NCI-H2227 (cell line): ENCODE measurements around the gene MS4A6E.
"Not testable (repeated sequence)": the region's sequence is repeated elsewhere in the genome, so short reads cannot be mapped to it uniquely, and the experiment has no call there.

Experiments
- DNase-seq: peaks from one replicate; lab custom pipeline; 2025; ENCODE audit not compliant: unreplicated experiment; lab: John Stamatoyannopoulos, UW

Gene MS4A6E

DNA sequence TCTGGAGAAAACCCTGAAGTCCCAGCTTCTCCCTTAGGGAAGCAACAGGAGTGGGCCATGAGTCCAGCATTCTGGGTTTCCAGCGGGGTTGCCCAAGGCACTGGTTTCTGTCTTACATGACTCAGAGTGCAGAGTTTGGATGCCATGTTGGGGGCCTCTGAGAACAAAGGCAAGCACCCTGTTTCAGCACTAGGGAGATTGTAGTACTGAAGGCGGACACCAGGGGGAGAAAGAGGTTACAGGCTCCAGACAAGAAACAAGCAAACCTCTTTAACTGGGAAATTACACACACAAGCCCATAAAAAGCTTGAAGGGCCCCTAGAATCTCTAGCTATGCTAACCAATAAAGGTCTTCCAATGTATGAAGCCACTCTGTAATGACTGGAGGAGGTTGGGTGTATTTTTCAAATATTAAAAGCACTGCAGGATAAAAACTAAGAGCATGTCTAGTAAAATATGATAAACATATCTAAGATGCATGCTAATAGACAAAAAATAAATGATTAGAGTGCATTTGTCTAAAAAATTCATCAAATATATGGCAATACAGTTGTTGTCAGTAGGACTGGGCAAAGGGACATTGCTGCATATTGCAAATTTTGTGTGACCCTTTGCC is 7.1 kb downstream of the MS4A6E start:
- DNase-seq, result no peak

DNA sequence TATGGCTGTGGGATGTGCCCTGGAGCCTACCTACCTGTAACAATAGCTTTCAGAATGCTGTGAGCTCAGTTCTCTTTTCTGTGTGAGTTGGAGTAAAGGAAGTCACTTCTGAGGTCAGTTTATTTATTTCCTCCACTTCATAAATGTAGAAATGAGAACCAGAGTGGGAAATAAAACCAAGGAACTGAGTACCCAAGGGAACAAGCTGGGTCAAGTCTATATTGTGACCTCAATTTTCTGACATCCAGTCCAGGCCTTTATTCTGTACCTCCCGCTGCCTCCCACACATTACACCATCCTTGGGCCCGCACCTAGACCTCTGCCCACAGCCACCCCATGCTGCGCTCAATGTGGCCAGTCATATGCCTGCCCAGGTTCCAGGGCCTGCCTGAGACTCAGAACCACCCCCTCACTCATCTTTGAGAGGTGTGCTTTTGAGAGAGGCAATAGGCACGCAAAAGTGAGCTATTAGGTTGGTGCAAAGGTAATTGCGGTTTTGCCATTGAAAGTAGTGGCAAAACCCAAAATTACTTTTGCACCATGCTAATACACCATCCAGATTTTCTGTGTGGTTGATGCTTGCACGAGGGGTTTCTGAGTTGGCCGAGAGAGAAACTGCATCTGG is 9.8 kb downstream of the MS4A6E start:
- DNase-seq, result no peak

DNA sequence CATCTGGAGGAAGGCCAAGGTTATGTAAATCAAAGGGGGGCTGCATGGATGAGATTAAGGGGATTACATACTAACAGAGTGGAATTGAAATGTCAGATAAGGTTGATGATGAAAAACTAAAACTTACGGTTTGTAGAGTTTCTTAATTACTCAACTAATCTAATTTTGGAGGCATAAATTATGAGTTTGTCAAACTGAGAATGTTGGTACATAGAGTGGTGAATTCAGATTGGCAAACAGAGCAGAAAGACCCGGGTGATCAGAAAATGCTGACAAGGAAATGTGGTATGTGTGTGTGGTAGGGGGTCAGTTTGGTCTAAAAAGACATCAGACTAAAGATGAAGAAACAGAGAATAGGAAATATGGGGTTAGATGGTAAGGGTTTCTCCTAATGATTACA is 11.0 kb downstream of the MS4A6E start:
- no peak for DNase-seq

DNA sequence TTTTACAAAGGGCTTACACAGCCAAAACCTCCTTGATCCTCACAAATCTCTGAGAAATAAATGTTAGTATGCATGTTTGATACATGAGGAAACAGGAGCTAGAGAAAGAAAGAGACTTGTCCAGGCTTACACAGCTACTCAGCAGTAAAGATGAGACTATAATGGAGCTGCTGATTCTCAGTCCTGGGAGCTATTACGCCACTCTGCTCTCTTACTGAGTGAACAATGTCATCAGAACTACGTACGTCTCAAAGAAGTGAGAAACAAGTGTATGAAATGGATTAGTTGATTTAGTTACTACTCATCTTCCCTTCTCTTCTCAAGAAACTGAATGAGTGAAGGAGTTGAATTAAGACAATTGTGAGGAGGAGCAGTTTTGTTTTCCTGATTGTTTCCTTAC is 12.3 kb downstream of the MS4A6E start:
- no peak for DNase-seq

DNA sequence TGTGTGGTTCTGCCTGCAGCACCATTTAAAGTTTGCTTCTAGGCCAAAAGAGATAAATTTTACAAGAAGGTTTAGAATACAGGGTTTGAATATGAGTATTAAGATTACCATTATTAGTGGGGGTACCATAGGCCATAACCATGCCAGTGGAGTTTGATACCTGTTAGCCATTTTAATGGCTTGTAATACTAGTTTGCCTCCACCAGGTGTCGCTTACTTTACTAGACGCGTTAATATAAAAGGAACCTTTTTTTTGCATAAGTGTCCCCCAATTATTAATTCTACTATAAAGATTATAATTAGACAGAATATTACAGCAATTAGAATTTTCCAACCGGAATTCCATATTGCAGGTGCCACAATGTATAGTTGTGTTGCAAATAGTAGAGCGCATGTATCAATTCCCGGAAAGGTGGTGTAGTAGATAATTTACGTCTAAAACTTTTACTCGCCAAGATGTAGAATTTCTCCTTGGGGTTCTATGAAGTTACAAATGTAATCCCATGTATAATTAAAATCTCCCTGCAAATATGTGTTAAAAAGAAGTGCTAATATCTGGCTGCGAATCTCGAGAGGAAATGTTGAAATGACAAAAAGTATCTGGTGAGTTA is 16.1 kb downstream of the MS4A6E start:
- no peak for DNase-seq

DNA sequence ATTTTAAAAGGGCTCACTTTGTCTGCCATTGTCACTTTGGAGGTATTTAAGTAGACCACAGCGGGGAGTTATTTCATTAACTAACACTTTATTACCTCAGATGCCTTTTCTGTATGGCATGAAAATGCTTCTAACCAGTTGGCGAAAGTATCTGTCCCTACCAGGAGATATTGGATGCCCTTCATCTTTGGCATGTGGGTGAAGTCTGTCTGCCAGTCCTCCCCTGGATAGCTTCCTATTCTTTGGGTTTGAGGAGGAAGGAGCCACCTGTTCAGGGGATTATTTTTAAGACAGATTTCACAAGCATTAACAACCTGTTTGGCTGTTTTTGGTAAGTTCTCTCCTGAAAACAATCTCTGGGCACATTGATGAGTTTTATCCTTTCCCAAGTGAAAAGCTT is 17.1 kb downstream of the MS4A6E start:
- no peak for DNase-seq

DNA sequence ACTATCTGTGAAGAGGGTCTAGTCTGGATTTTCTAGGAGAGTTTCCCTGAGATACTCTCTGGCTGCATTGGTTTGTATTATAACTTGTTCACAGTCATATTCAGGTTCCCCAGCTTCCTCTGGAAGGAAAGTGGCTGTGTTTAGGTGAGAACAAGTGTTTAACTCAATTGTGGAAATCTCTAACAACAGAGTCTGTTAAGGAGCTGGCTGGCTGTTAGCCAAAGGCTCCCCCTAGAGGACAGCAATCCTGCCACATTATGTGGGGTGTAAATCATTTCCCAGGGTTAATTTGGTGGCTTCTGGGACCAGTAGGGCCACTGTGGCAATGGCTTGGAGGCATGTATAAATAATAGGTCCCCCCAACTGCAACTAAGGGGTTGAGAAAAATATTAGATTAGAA is 18.4 kb downstream of the MS4A6E start:
- no peak for DNase-seq

DNA sequence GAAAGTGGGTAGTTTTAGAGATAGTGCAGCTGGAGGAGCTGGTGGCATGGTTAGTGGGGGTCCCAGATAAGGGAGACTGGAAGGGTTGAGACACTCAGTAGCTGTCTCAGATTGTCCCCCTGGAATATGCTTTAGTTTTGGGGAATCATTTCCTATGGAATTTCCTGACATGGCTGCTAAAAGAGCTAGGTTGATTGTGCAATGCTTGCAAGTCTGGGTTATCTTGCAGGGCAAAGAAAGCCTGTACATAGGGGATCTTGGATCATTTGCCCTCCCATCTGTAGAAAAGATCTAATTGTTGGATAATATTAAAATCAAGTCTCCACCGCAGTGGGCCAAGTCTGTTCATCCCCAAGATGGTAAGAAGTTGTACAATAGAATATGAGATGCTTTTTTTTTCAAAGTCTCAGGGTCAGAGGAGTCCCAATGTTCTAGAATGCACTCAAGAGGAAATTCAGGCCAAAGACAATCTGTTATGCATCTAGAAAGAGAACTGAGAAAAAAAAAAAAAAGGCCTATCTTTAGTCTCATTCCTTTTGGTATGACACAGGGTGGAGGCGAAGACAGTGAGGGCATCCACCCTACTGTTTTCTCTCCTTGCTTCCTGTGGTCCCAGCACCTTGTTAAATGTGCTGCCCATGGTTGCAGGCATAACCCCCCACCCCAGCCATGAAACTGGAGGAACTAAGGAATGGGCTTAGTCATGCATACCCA is 20.2 kb downstream of the MS4A6E start:
- DNase-seq, result no peak

DNA sequence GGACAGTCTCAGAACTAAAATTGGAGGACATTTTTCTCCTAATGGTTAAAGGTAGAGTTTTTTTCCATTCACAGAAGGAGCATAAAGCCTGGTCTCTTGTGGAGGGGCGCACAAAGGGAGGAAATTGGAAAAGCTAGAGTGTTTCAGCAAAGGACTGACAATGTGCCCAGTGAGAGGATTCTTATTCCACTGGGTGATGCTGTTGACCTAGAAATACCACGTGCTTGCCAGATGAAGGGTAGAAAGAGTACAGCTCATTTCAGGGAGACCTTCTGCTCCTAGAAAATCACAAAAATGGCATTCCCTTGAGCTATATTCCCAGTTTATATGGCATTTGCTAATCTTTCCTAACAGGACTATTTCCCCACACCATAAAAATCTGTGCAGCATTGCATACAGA is 21.1 kb downstream of the MS4A6E start:
- no peak for DNase-seq

DNA sequence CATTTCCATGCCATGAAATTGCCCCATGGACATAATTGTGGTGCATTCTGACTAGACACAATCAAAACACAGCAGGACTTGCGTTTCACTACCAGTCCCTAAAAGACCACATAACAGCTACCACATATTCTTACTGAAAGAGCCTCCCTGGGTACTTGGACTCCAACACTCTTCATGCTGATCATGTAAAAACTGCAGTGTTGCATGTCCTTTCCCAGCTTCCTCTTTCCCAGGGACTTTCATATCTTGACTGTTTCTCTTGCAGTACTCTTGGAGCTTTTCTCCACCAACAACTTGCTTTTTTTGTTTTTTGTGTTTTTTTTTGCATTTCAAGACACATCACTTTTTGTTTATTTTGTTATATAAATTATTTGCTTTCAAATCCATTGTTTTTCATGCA is 22.9 kb downstream of the MS4A6E start:
- no peak for DNase-seq

DNA sequence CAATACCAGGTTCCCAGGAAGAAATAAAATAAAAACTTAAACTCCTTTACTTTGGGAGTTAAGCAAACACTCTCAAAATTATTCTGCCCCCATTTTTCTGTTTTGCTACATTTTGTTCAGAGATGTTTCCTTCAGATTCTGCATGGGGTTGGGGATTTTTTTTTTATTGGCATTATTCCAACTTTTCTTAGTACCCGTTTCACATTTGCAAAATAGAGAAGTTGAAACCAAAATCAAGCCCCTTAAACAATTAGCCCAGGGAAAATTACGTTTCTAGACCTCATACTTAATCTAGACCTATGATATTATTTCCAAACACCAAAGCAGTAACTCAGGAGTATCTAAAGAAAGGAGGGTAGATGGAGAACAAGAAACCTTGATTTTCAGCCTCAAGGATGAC is 30.7 kb downstream of the MS4A6E start:
- no peak for DNase-seq

DNA sequence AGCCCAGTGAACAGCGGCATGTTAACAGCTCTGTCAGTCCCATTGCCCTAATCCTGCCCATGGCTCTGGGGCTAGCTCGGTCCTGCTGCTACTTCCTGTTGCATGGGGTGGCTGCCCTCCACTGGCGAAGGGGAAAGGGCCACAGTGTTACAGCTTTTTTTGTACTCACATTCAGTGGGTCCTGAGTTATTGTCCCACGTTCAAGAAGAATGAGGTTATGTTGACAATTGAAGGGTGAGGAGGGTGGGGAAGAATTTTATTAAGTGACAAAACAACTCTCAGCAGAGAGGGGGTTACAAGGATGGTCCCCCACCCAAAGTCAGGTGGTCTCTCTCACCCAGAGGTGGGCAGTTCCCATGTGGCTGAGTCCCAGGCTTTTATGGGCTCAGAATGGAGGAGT is 33.6 kb downstream of the MS4A6E start:
- DNase-seq, result no peak

DNA sequence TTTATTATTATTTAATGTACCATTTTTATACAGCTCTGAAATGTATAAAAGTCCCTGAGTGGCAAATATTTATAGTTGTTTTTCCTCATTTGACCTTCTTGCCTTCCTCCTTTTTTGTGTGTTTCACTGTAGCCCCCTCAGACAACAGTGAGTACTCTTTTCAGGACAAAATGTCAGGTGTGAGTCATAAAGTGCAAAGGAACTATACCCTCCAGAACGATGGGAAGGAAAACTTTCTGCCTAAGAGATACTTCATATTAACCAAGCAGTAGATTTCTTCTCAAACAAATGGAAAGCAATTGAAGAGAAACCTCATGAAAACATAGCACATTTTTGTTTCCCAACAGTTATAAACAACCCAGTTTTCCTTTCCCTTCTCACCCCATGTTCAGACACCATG is 35.2 kb downstream of the MS4A6E start:
- no peak for DNase-seq

DNA sequence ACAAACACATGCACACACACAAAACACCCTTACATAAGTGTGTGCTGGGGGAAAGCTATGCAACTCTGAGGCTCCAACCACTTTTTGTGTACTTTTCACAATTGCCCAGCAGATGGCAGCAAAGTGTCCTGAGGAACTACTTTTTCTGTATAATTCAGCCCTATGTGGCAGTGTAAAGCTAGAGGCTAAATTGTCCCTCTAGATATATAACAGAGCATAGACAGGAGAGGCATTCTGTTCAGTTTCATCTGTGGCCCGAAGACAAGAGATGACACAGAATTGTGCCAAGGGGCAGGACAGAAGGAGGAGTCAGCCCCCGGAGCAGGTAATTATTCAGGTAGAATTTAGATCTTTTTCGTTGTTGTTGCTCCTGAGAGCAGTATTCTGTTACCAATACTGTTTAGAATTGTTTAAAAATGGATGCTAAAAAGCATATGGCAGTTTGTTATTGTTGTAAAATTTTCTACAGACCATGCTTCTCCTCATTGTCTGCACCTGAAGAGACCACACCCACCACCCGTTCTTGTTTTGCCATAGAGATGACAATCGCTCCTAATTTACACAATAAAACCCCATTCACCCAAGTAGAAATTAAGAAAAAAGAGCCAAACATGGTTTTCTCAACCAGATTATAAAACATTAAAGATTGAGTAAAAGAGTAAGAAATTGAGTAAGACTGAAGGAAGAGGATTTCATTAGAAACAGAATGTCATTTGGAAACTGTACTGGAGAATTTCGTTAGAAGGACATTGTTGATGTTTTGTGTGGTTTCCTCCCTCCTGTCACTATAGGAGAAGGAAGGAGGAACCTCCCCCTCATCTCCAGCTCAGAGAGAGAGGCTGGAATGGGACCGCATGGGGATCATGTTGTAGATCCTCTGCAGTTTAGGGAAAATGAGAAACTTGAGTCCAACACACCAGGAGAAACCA is 36.8 kb downstream of the MS4A6E start:
- DNase-seq, result peak; percentile 56

DNA sequence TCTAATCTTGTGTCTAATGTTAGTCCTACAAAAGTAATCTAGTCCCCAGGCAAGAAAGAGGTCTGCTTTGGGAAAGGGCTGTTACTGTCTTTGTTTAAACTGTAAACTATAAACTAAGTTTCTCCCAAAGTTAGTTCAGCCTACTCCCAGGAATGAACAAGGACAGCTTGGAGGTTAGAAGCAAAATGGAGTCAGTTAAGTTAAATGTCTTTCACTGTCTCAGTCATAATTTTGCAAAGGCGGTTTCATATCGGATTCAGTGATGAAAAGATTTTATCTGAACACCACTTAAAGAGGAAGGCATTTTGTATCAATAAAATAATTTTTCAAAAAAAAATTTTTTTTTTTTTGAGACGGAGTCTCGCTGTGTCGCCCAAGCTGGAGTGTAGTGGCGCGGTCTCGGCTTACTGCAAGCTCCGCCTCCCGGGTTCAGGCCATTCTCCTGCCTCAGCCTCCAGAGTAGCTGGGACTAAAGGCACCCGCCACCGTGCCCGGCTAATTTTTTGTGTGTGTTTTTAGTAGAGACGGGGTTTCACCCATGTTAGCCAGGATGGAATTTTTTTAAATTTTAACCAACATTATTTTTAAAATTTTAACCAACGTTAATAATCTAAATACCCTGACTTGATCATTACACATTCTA is 39.3 kb downstream of the MS4A6E start:
- not testable (repeated sequence) for DNase-seq

DNA sequence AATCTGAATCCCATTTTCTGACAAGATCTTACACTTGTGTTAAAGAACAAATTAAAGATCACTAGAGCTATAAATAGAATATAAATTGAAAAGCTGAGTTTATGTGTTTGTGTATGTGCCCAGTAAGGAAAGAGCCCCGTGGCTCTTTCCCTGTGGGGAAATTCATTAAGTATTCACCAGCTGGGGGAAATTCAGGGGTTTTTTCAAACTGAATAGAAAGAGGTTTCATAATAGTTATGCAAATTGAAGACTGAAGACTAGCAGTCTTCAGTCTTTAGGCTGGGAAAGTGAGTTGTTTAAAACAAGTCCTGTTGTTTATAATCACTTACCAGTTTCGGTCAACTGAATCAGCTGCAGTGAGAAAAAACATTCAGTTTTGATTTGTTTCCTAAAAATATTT is 40.0 kb downstream of the MS4A6E start:
- no peak for DNase-seq

DNA sequence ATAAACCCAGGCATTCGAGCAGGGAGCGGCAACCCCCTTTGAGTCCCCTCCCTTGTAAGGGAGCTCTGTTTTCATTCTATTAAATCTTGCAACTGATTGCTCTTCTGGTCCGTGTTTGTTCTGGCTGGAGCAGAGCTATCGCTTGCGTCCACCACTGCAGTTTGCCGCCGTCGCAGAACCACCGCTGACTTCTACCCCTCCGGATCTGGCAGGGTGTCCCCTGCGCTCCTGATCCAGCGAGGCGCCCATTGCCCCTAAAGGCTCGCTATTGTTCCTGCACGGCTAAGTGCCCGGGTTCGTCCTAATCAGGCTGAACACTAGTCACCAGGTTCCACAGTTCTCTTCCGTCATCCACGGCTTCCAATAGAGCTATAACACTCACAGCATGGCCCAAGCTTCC is 40.8 kb downstream of the MS4A6E start:
- DNase-seq, result no peak

DNA sequence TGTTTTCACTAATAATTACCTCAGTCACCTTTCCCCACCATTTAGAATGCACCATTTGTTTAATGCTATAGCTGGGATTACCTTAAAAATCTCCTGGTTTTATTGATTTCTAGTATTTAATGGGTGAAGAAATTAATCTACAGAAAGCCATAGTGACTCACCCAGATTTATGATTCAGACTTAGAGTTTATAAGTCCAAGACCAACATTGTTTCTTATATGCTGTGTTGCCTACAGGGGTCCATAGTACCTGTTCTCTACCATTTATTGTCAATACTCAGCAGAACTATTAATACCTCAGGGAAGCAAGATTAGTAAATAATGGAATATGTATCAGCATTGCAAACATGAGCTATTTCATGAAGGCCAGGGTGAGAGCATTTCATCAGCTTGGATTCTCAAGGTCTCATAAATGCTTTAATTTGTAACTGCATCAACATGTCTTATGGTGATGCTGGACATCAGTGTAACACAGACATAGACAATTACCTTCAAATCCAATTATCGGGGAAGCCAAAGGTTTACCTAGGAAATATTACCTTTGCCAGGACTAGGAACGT is 43.3 kb downstream of the MS4A6E start:
- no peak for DNase-seq

DNA sequence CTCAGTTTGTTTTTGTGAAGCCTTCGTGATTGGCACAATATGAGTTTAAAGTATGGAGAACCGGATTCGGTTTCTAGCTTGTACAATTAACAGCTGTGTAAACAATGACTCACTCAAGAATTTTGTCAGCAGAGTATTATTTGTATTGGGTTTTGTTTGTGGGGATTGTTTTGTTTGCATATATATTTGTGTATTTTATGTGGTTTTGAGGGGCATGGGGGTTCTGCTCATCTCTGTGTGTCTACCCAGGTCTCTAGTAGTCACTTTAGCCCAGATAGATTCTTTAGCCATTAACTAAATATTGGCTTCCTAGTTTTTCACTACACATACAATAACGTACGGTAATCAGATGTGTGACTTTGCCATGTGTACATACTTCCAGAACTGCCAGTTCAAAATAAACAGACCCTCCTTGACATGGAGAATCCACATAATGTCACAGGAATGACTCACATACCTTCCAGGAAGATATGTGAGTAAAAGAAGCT is 43.8 kb downstream of the MS4A6E start:
- no peak for DNase-seq

DNA sequence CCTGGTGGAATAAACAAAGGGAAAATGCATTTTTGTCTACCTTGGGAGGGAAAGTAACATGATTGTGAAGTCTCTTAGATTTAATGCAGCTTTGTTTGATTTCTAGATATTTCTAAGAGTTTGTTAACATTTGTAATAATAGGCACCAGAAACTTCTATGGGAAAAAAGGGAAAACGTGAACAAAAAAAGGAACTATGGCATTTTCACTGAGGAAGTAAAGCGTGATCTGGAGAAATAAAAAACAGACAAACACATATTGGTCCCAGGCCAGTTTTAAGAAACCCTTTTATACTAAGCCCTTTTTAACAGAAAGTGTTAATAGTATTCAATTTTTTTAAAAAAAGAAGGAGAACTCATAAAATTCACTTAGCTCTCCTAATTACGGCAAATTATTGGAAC is 44.3 kb downstream of the MS4A6E start:
- no peak for DNase-seq
